ENCODE data around the gene ACKR4.

- TF ChIP-seq CTCF (IDR thresholded peaks at IDR 0.05): no peak
- TF ChIP-seq EZH2 (IDR thresholded peaks at IDR 0.05; ENCODE audit: borderline replicate concordance, insufficient read depth, low read depth, low read length, poor library complexity, severe bottlenecking): no peak
Measured at GRCh38 chr3:132593947-132594323, 3.1 kb upstream of the ACKR4 start.

All from B cell (primary cell).